Testis (tissue), 3 donors: ENCODE measurements around the gene ZNF70. TPM values are rescaled to one million over a fixed set of nuclear protein-coding genes. Genes with fewer than 3 reads are reported as not detected.

Experiments
- DNase-seq: peaks from one replicate; pipeline ENCODE4 v3.0.0-alpha.2; 2019
- H3K27ac ChIP-seq, 2 donors: fragments of 200-600 bp; sonication (generic); one replicate each; pipeline ENCODE4 v1.5.1; 2019
- H3K27me3 ChIP-seq: fragments of 200-600 bp; sonication (generic); one replicate; pipeline ENCODE4 v1.5.1; 2019
- H3K36me3 ChIP-seq: fragments of 200-600 bp; sonication (generic); one replicate; pipeline ENCODE4 v1.5.1; 2017; ENCODE audit warnings: low read depth; ENCODE audit errors: missing control alignments
- H3K4me1 ChIP-seq: fragments of 200-600 bp; sonication (generic); one replicate; pipeline ENCODE4 v1.5.1; 2019
- H3K4me3 ChIP-seq, 2 donors: fragments of 200-600 bp; sonication (generic); one replicate each; pipeline ENCODE4 v1.5.1; 2017 to 2019
- H3K9me3 ChIP-seq: fragments of 200-600 bp; sonication (generic); one replicate; pipeline ENCODE4 v1.5.1; 2017
- POLR2A ChIP-seq: fragments of 450-650 bp; IDR thresholded peaks from one replicate; pipeline ENCODE4 v1.6.1; 2017; ENCODE audit warnings: antibody characterized with exemption, mild to moderate bottlenecking, moderate library complexity
- WGBS, 2 donors: methylation state at CpG; one replicate each; pipeline ENCODE4 v1.1.5; 2018; 5-methylcytosine and 5-hydroxymethylcytosine counted together
- intact Hi-C: fragments of 100-400 bp; cut with DNase I; formaldehyde crosslinking; loops from one replicate; pipeline ENCODE4 v1.15.1; 2023; ENCODE audit warnings: low total_unique reads
- polyA plus RNA-seq: library from polyadenylated mRNA; stranded (reverse); fragments of 350-450 nt; fragmentation: Illumina TruSeq; extraction: RNeasy Lipid Tissue Mini Kit (QIAGEN cat#74804); gene quantifications from one replicate; pipeline ENCODE4 v1.2.3, GENCODE V29; 2014; ENCODE audit warnings: low read depth, low replicate concordance; ENCODE audit not compliant: insufficient read depth
- total RNA-seq, 2 donors: library from RNA; depleted of rRNA; stranded (reverse); fragments of >200 nt; gene quantifications; one replicate each; pipeline ENCODE4 v1.2.3, GENCODE V29; 2016
- TF ChIP-seq, protein P1 (sequence below), 3 experiments: fragments of 450-650 bp in 2 of 3; fragments of 200-600 bp in 1 of 3; sonication (generic) in 1 of 3; IDR thresholded peaks; one replicate each; pipeline ENCODE4 v1.5.1; 2016 to 2019; ENCODE audit warnings: antibody characterized with exemption in 3 of 3, mild to moderate bottlenecking in 2 of 3, moderate library complexity in 1 of 3

Gene ZNF70
- total and polyA plus RNA-seq, 3 donors from 2014 or later: 2.9 to 8.7 (median 7.2) TPM

DNA sequence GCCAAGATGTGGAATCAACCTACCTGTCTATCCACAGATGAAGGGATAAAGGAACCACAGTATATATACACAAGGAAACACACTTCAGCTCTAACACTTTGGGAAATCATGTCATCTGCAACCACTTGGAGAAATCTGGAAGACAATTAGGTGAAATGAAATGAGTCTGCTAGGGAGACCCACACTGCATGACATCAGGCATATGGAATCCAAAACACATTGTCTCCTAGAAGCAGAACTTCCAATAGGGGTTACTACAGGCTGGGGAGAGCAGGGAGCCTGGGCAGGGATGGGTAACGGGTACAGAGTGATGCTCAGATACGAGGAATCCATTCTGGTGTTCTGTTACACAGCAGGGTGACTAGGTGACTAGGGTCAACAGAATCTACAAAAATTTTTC is 41.8 kb downstream of the ZNF70 start:
- no peak overlapping the region for H3K4me3 ChIP-seq
- H3K36me3 ChIP-seq: no peaks in the 10 kb centered on the region
- intact Hi-C loops: no loop called here
- 81 to 89% methylated on average over 2 of the region's 2 CpGs for WGBS, 2 donors
- H3K27ac ChIP-seq: no peak overlapping the region
- H3K27me3 ChIP-seq: no peaks in the 10 kb centered on the region
- H3K4me1 ChIP-seq: no peaks in the 10 kb centered on the region
- TF ChIP-seq, protein P1, sequence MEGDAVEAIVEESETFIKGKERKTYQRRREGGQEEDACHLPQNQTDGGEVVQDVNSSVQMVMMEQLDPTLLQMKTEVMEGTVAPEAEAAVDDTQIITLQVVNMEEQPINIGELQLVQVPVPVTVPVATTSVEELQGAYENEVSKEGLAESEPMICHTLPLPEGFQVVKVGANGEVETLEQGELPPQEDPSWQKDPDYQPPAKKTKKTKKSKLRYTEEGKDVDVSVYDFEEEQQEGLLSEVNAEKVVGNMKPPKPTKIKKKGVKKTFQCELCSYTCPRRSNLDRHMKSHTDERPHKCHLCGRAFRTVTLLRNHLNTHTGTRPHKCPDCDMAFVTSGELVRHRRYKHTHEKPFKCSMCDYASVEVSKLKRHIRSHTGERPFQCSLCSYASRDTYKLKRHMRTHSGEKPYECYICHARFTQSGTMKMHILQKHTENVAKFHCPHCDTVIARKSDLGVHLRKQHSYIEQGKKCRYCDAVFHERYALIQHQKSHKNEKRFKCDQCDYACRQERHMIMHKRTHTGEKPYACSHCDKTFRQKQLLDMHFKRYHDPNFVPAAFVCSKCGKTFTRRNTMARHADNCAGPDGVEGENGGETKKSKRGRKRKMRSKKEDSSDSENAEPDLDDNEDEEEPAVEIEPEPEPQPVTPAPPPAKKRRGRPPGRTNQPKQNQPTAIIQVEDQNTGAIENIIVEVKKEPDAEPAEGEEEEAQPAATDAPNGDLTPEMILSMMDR (IDR thresholded peaks at IDR 0.05): no peak
- no peak for TF ChIP-seq POLR2A
- no peak for DNase-seq
- H3K9me3 ChIP-seq: no peaks in the 10 kb centered on the region

DNA sequence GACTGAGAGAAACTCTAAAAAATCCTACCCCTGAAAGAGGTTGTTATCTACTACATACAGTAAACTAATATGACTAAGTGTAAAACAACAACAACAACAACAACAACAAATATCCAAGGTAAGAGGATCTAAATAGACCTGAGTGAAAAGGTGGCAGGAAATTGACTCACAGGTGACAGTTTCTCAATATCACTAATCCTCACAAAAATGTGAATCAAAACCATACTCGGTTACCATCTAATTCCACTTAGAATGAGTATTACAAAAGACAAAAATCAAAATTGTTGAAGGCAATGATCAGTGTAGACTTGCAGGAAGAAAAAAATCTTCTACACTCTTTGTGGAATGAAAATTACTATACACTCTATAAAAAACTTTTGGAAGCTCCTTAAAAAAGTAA is 42.6 kb downstream of the ZNF70 start:
- H3K27me3 ChIP-seq: no peaks in the 10 kb centered on the region
- no peak overlapping the region for H3K4me3 ChIP-seq
- no peaks in the 10 kb centered on the region for H3K36me3 ChIP-seq
- DNase-seq: no peak
- TF ChIP-seq, protein P1 (IDR thresholded peaks at IDR 0.05): no peak
- TF ChIP-seq POLR2A: no peak
- H3K27ac ChIP-seq: no peak overlapping the region
- WGBS, 2 donors: 88 to 93% methylated on average over 1 of the region's 1 CpG
- no peaks in the 10 kb centered on the region for H3K4me1 ChIP-seq
- H3K9me3 ChIP-seq: no peaks in the 10 kb centered on the region
- intact Hi-C loops: no loop called here

DNA sequence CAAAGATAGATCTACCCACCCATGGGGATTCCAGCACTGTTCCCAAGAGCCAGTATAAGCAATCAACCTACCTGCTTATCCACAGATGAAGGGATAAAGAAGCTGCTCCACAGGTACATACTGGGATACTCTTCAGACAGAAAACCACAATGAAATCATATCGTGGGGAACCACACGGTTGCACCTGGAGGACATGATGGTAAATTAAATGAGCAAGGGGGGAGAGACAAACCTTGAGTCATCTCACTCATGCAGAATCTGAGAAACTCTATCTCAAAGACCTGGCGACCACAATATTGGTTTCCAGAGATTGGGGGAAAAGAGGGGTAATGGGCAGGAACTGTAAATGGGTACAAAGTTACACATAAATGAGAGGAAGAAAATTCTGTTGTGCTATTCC is 45.6 kb downstream of the ZNF70 start:
- Histone ChIP-seq H3K27ac (no peak overlapping the region), H3K4me3 (no peak overlapping the region), H3K4me1 (no peaks in the 10 kb centered on the region), H3K9me3 (no peaks in the 10 kb centered on the region), H3K36me3 (no peaks in the 10 kb centered on the region), H3K27me3 (no peaks in the 10 kb centered on the region)
- DNase-seq: no peak
- WGBS, 2 donors: 91 to 93% methylated on average over 3 of the region's 3 CpGs
- TF ChIP-seq POLR2A: no peak
- TF ChIP-seq, protein P1 (IDR thresholded peaks at IDR 0.05): no peak
- intact Hi-C loops: no loop called here

DNA sequence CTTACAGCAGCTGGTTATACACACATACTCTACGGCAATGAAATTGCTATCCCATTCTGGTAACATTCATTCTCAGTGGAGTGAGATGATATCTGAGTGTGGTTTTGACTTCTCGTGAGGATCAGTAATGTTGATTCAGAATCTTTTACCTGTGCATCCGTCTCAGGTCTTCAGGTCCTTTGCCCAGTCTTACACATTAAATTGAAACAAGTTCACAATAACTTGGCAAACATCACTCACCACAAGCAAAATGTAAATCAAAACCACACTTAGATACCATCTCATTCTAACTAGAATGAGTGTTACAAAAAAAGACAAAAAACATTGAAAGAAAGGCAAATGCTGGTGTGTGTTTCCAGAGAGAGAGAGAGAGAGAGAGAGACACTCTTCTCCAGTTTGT is 46.1 kb downstream of the ZNF70 start:
- no peak for TF ChIP-seq POLR2A
- TF ChIP-seq, protein P1 (IDR thresholded peaks at IDR 0.05): no peak

DNA sequence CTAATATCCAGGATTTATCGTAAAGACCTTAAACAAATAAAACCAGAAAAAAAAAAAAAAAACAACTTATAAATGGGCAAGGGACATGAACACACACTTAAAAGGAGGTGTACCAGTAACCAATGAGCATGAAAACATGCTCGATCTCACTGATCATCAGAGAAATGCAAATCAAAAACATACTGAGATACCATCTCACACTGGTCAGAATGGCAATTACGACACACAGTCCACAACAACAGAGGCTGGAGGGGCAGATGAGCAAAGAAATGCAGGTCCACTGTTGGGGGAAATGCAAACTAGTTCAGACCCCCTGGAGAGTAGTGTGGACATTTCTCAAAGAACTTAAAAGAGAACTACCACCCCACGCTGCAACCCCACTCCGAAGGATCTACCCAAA is 46.9 kb downstream of the ZNF70 start:
- H3K4me3 ChIP-seq: no peak overlapping the region
- no peak for DNase-seq
- no peak overlapping the region for H3K27ac ChIP-seq
- intact Hi-C loops: no loop called here
- no peaks in the 10 kb centered on the region for H3K9me3 ChIP-seq
- no peaks in the 10 kb centered on the region for H3K4me1 ChIP-seq
- H3K27me3 ChIP-seq: no peaks in the 10 kb centered on the region
- no peak for TF ChIP-seq POLR2A
- TF ChIP-seq, protein P1 (IDR thresholded peaks at IDR 0.05): no peak
- no peaks in the 10 kb centered on the region for H3K36me3 ChIP-seq
- WGBS, 2 donors: 93 to 97% methylated on average over 5 of the region's 5 CpGs

More for the DNA sequence above, 46.1 kb downstream of the ZNF70 start:
- DNase-seq: no peak
- Histone ChIP-seq H3K36me3 (no peaks in the 10 kb centered on the region), H3K4me3 (no peak overlapping the region), H3K27me3 (no peaks in the 10 kb centered on the region), H3K9me3 (no peaks in the 10 kb centered on the region), H3K4me1 (no peaks in the 10 kb centered on the region), H3K27ac (no peak overlapping the region)
- WGBS, 2 donors: 95 to 98% methylated on average over 3 of the region's 3 CpGs
- intact Hi-C loops: no loop called here
